ENCODE results near the gene GPR162.

GPR162 gene

DNA sequence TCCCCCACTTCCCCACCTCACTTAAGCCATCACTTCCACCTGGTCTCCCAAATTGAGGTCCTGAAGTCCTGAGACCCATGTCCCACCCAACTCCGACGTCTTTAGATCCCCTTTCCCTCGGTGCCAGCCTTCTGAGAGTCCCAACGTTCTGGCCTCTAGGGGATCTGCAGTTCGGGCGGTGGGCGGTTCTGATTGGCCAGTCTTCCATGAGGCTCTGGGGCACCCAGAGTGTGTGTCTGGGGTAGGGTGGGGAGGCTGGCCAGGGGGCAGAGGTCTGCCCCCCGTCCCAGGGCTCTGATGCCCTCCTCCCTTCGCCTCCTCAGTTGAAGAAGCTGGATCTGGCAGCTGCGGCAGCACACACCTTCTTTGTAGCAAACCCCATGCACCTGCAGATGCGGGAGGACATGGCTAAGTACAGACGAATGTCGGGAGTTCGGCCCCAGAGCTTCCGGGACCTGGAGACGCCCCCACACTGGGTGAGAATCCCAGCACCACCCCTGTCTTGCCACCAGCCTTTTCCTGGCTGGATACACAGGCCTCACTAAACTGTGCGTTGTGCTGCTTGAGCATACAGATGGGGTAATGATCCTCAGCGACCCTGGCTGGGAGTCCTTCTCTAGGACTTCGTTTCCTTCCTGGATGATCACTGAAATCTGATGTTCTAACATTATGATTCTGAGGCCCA, 8.1 kb downstream of the GPR162 start:
- no peak for DNase-seq (ENCODE audit: low read depth in 2 of 2)
- peak overlapping the region; percentile 86 to 95 for H3K4me3 ChIP-seq (replicated peaks in 1 of 2; ENCODE audit: low read depth in 2 of 2, low read length in 2 of 2)
- peak; percentile 20 for TF ChIP-seq CTCF (IDR thresholded peaks at IDR 0.05; ENCODE audit: low read depth, low read length)

- no peak for DNase-seq (ENCODE audit: low read depth in 2 of 2)
- no peak for TF ChIP-seq CTCF (IDR thresholded peaks at IDR 0.05; ENCODE audit: low read depth, low read length)
- no peak overlapping the region for H3K4me3 ChIP-seq (replicated peaks in 1 of 2; ENCODE audit: low read depth in 2 of 2, low read length in 2 of 2)
These were observed 8.8 kb downstream of the GPR162 start for GRCh38 chr12:6830286-6830890.

- H3K4me3 ChIP-seq (replicated peaks in 1 of 2; ENCODE audit: low read depth in 2 of 2, low read length in 2 of 2), result no peak overlapping the region
- DNase-seq (ENCODE audit: low read depth in 2 of 2), result no peak
- TF ChIP-seq CTCF (IDR thresholded peaks at IDR 0.05; ENCODE audit: low read depth, low read length), result no peak
These were observed 9.4 kb downstream of the GPR162 start for GRCh38 chr12:6830999-6831398.

GRCh38 chr12:6831450-6831995, 9.9 kb downstream of the GPR162 start:
- H3K4me3 ChIP-seq (replicated peaks in 1 of 2; ENCODE audit: low read depth in 2 of 2, low read length in 2 of 2), result no peak overlapping the region
- DNase-seq (ENCODE audit: low read depth in 2 of 2), result no peak
- TF ChIP-seq CTCF (IDR thresholded peaks at IDR 0.05; ENCODE audit: low read depth, low read length), result no peak

DNA sequence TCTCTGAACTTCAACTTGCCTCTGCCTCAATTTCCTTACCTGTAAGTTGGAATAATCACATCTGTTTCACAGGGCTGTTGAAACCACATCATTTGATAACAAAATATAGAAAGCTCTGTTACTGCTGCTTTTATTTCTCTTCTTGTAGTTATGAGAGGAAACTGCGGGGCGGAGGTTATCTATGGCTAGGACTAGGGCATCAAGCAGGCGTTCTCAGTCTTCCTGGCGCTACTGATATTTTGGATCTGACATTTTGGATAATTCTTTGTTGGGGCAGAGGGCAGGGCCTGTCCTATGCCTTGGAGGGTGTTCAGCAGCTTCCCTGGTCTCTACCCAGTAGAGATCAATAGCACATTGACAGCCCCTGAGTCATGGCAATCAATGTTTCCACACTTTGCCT, 10.5 kb downstream of the GPR162 start:
- TF ChIP-seq CTCF (IDR thresholded peaks at IDR 0.05; ENCODE audit: low read depth, low read length), result no peak
- H3K4me3 ChIP-seq (replicated peaks in 1 of 2; ENCODE audit: low read depth in 2 of 2, low read length in 2 of 2), result no peak overlapping the region
- no peak for DNase-seq (ENCODE audit: low read depth in 2 of 2)

DNA sequence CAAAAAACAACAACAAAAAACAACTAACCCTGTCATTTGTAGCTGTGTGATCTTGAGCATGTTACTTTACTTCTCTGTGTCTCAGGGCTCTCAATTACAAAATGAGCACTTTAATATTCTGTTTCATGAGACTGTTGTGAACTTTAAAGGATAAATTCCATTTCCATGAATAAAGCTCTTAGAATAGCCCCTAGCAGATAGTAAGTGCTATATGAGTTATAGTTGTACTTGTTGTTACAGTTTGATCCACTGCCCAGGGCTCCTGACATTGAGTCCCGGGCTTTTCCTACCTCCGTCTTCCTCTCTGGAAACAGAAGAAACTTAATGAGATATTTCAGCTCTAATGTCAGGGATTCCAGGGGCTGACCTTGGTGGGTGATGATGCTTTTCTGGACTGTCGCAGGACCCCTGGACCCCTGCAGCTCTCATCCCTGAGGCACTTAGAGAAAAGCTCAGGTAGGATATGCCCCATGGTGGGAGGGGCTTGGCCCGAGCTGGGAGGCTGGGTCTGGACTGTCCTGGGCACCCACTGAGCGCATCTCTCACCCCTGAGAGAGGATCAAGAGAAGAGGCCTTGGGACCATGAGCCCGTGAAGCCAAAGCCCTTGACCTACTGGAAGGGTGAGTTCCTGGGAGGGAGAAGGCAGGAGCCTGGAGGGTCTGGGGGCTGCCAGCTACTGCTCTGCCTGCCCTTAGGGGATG, 11.7 kb downstream of the GPR162 start:
- no peak for DNase-seq (ENCODE audit: low read depth in 2 of 2)
- TF ChIP-seq CTCF (IDR thresholded peaks at IDR 0.05; ENCODE audit: low read depth, low read length), result no peak
- no peak overlapping the region for H3K4me3 ChIP-seq (replicated peaks in 1 of 2; ENCODE audit: low read depth in 2 of 2, low read length in 2 of 2)
